ENCODE data around the gene MTMR3.
"Not testable (repeated sequence)": the region's sequence is repeated elsewhere in the genome, so short reads cannot be mapped to it uniquely, and the experiment has no call there.

The MTMR3 gene

DNA sequence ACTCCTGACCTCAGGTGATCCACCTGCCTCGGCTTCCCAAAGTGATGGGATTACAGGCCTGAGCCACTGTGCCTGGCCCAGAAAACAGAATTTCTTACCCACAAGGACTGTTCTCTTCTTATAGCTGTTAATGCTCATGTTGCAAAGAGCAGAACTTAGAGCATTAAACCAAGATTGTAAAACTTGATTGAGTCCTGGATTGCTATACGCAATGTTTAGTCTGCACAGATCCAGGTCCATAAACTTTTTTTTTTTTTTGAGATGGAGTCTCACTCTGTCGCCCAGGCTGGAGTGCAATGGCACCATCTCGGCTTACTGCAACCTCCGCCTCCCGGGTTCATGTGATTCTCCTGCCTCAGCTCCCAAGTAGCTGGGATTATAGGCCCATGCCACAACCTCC is 178.1 kb downstream of the MTMR3 start:
- DNase-seq, result not testable (repeated sequence)

GRCh38 chr22:30062259-30062658 is 179.3 kb downstream of the MTMR3 start:
- DNase-seq, result no peak

DNA sequence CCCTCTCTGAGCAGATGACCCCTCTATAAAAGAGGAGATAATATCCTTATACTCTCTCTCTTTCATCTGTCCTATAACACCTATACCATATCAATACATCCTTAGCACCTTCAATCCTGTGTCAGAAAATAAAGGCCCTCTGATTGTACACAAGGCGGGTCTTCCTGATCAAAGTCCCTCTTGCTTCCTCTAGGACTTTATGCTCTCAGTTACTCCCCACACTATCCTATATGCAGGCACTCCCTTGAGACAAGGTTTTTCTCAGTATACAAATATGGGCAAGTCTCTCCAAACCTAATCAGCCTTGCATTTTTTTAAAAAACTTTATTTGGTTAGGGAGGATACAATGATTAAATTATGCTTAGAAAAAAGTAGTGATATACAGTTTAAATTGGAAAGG is 180.0 kb downstream of the MTMR3 start:
- DNase-seq, result no peak

GRCh38 chr22:30064172-30064571 is 181.2 kb downstream of the MTMR3 start:
- DNase-seq, result no peak

DNA sequence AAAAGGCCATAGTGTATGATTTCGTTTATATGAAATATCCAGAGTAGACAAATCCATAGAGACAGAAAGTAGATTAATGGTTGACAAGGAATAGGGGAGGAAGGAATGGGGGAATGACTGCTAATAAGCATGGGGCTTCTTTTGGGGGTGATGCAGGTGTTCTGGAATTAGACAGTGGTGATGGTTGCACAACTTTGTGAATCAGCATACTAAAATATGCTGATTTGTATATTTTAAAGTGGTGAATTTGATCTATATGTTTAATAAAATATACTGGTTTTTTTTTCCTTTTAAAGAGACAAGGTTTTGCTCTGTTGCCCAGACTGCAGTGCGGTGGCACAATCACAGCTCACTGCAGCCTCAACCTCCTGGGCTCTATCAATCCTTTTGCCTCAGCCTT is 190.8 kb downstream of the MTMR3 start:
- no peak for DNase-seq

GRCh38 chr22:30074147-30074546 is 191.2 kb downstream of the MTMR3 start:
- DNase-seq, result no peak

DNA sequence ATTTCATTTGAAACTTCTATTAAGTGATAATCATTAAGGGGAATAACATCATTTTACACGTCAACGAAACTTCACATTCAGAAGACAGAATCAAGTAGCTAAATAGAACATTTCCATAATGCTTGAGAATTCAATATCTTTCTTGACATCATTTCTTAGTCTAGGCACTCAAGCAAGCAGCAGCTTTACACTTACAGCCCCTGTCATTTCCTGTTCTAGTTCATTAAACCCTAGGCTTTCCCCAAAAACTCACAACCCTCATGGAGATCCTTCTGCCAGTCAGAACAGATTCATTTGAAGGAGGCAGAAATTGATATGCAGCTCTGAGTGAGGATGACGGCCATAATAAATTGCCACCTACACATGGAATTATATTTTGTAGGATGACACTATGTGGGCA is 192.0 kb downstream of the MTMR3 start:
- no peak for DNase-seq

GRCh38 chr22:30077279-30077880 is 194.4 kb downstream of the MTMR3 start:
- no peak for DNase-seq

GRCh38 chr22:30078320-30079311 is 195.6 kb downstream of the MTMR3 start:
- DNase-seq, result no peak

DNA sequence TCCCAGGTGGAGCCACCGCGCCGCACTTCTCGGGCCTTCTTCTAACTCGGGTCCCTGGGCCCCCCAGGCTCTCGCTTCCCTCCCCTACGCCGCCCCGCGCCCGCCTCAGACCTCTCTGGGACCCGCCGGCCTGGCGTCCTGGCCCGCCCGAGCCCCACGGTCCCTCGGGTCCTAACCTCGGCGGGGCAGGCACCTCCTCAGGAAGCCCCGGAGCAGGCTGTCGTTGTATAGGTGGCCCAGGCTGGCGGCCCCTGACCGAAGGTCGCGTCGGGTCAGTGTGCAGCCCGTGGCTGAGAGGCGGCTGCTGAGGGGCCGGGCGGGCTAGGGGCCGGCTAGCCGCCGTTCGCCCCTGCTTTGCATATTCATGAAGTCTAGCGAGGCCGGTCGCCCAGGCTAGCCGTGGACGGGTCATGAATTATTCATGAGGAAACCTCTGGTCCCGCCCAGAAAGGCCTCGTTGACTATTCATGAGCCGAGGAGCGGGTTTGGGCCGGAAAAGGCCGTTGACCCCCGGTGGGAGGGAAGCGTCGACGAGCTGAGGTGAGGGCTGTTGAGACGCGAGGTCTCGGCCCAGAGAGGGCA is 197.1 kb downstream of the MTMR3 start, which contains the start of gene HORMAD2:
TSS of gene HORMAD2 (plus strand) at position 513 of the 582 bp plus-strand sequence. CDS start 13,489 bp downstream, outside the sequence.
- DNase-seq, result no peak
